CD4-positive, alpha-beta T cell treated with Interferon alpha-2 for 1 hour (primary cell): Measurements from ENCODE around the gene KIF7.

ENCODE experiments used
- DNase-seq, 2 donors: peaks; one replicate each; pipeline ENCODE4 v3.0.0-alpha.2; 2020 to 2022

The KIF7 gene

GRCh38 chr15:89646416-89647141 is 8.7 kb downstream of the KIF7 start:
- no peak for DNase-seq

- DNase-seq = no peak
Measured at GRCh38 chr15:89645680-89646079, 9.6 kb downstream of the KIF7 start.

GRCh38 chr15:89642106-89642505 is 13.2 kb downstream of the KIF7 start:
- DNase-seq = no peak

- no peak for DNase-seq
Measured at GRCh38 chr15:89641053-89641452, 14.2 kb downstream of the KIF7 start.

- DNase-seq = no peak
Measured at GRCh38 chr15:89640245-89640644, 15.0 kb downstream of the KIF7 start.

GRCh38 chr15:89633585-89633984 is 21.7 kb downstream of the KIF7 start:
- no peak for DNase-seq

- no peak for DNase-seq
Measured at GRCh38 chr15:89632563-89633430, 22.5 kb downstream of the KIF7 start.

- DNase-seq = no peak
Measured at GRCh38 chr15:89631902-89632264, 23.4 kb downstream of the KIF7 start.

GRCh38 chr15:89630974-89631901 is 24.0 kb downstream of the KIF7 start:
- DNase-seq = no peak

- DNase-seq = no peak
Measured at GRCh38 chr15:89630260-89630659, 25.0 kb downstream of the KIF7 start.

GRCh38 chr15:89629829-89630228 is 25.4 kb downstream of the KIF7 start:
- no peak for DNase-seq

- no peak for DNase-seq
Measured at GRCh38 chr15:89628806-89629715, 26.2 kb downstream of the KIF7 start.

GRCh38 chr15:89628301-89628700 is 27.0 kb downstream of the KIF7 start:
- no peak for DNase-seq

- DNase-seq = no peak
Measured at GRCh38 chr15:89627256-89627970, 27.9 kb downstream of the KIF7 start.

GRCh38 chr15:89625716-89626115 is 29.6 kb downstream of the KIF7 start:
- no peak for DNase-seq

GRCh38 chr15:89623165-89623564 is 32.1 kb downstream of the KIF7 start:
- no peak for DNase-seq

GRCh38 chr15:89621547-89621946 is 33.7 kb downstream of the KIF7 start:
- DNase-seq = no peak

GRCh38 chr15:89616228-89616627 is 39.0 kb downstream of the KIF7 start:
- DNase-seq = no peak

GRCh38 chr15:89615135-89615534 is 40.1 kb downstream of the KIF7 start:
- DNase-seq = no peak

GRCh38 chr15:89614164-89614563 is 41.1 kb downstream of the KIF7 start:
- no peak for DNase-seq

- DNase-seq = no peak
Measured at GRCh38 chr15:89613031-89613430, 42.2 kb downstream of the KIF7 start.
